A549 treated with Hydrocortisone at 1 μM for 4 hours (cell line): ENCODE data around the gene TRIM2. TPM values are rescaled to one million over a fixed set of nuclear protein-coding genes. Genes with fewer than 3 reads are reported as not detected.

Experiments
- total RNA-seq: library from RNA; stranded (reverse); fragments of 200-300 nt; extraction: Qiagen RNA extraction; gene quantifications from 5 replicates; pipeline ENCODE4 v1.2.3, GENCODE V29; 2022

The TRIM2 gene
- 0.62 to 1.2 TPM (median 0.64 TPM) in 5 replicates for total RNA-seq

GRCh38 chr4:153204247-153204671 lies at the start of gene TRIM2:
Gene TRIM2 (plus strand): TSS chr4:153204443. CDS start chr4:153204531, 88 bp downstream.

GRCh38 chr4:153344131-153345011 lies 140.1 kb downstream of the TRIM2 start, which contains the start of gene MND1:
Gene MND1 (plus strand): TSS chr4:153344688. CDS start chr4:153344738, 50 bp downstream.

Other genes starting within 250 kb of the TRIM2 start
- gene MND1, start 140.2 kb downstream of the TRIM2 start, total RNA-seq: 10.4 to 15.6 TPM (median 13.4 TPM) in 5 replicates